A673 (cell line): ENCODE data around the gene CUX1. TPM values are rescaled to one million over a fixed set of nuclear protein-coding genes. Genes with fewer than 3 reads are reported as not detected.

ENCODE experiments used
- BruUV-seq: library from RNA; stranded (reverse); fragments of 400-500 nt; replicated peaks from 2 replicates; lab custom pipeline; 2021; lab: Mats Ljungman, UMichigan
- CTCF ChIA-PET: fragments of 300-600 bp; sonication (Branson Sonifier 250); formaldehyde crosslinking; loops from one replicate; lab custom pipeline; 2022; ENCODE audit warnings: antibody characterized with exemption; lab: Charles Lee
- POLR2A ChIA-PET: fragments of 300-600 bp; sonication (Branson Sonifier 250); formaldehyde crosslinking; loops from one replicate; lab custom pipeline; 2022; ENCODE audit warnings: antibody characterized with exemption; ENCODE audit not compliant: low non-redundant PET; lab: Charles Lee
- DNase-seq: peaks from one replicate; pipeline ENCODE4 v3.0.0-alpha.2; 2015; ENCODE audit warnings: low spot score
- H3K27ac ChIP-seq: fragments of 200-600 bp; sonication (generic); 2 replicates; pipeline ENCODE4 v1.5.1; 2016; ENCODE audit warnings: mixed run types, low read depth, mild to moderate bottlenecking, mixed read lengths, antibody characterized with exemption, low read length; ENCODE audit not compliant: poor library complexity, severe bottlenecking
- H3K27me3 ChIP-seq: fragments of 200-600 bp; sonication (generic); replicated peaks from 2 replicates; pipeline ENCODE4 v1.6.1; 2017; ENCODE audit warnings: mixed run types, low read depth, mild to moderate bottlenecking, mixed read lengths, antibody characterized with exemption, low read length; ENCODE audit not compliant: insufficient read depth, poor library complexity
- H3K36me3 ChIP-seq: fragments of 200-600 bp; sonication (generic); 2 replicates; pipeline ENCODE4 v1.6.1; 2016; ENCODE audit warnings: mixed run types, mild to moderate bottlenecking, mixed read lengths, antibody characterized with exemption, low read length; ENCODE audit not compliant: insufficient read depth, poor library complexity, severe bottlenecking
- H3K4me1 ChIP-seq: fragments of 200-600 bp; sonication (generic); 2 replicates; pipeline ENCODE4 v1.6.1; 2017; ENCODE audit warnings: mixed run types, mild to moderate bottlenecking, mixed read lengths, antibody characterized with exemption, low read length; ENCODE audit not compliant: insufficient read depth, poor library complexity, severe bottlenecking
- H3K4me3 ChIP-seq: fragments of 200-600 bp; sonication (generic); 2 replicates; pipeline ENCODE4 v1.5.1; 2016; ENCODE audit warnings: low read depth, mixed run types, mild to moderate bottlenecking, mixed read lengths, low read length; ENCODE audit not compliant: poor library complexity, severe bottlenecking
- H3K9me3 ChIP-seq: fragments of 200-600 bp; sonication (generic); 2 replicates; pipeline ENCODE4 v1.6.1; 2016; ENCODE audit warnings: mixed run types, low read depth, mild to moderate bottlenecking, mixed read lengths, antibody characterized with exemption, low read length; ENCODE audit not compliant: poor library complexity, severe bottlenecking
- EZH2 ChIP-seq: fragments of 200-600 bp; sonication (generic); IDR thresholded peaks from 2 replicates; pipeline ENCODE4 v1.6.1; 2017; ENCODE audit warnings: borderline replicate concordance, low read depth, mild to moderate bottlenecking, mixed read lengths, antibody characterized with exemption, low read length; ENCODE audit not compliant: poor library complexity, severe bottlenecking
- intact Hi-C: fragments of 100-400 bp; cut with micrococcal nuclease; formaldehyde crosslinking; loops from one replicate; pipeline ENCODE4 v1.10.0; 2022; ENCODE audit not compliant: unreplicated experiment
- total RNA-seq: library from RNA; stranded (reverse); gene quantifications from 2 replicates; pipeline ENCODE4 v1.2.3, GENCODE V29; 2021
- TF ChIP-seq, protein P1 (sequence below): fragments of 300-800, 200-600 bp; sonication (generic); conservative IDR thresholded peaks from 2 replicates; pipeline ENCODE4 v1.5.1; 2017; ENCODE audit warnings: low read depth, mild to moderate bottlenecking, antibody characterized with exemption, low read length, moderate library complexity, mixed read lengths

CUX1 gene
- total RNA-seq, 1 experiment from 2014 or later: 49.4 TPM

DNA sequence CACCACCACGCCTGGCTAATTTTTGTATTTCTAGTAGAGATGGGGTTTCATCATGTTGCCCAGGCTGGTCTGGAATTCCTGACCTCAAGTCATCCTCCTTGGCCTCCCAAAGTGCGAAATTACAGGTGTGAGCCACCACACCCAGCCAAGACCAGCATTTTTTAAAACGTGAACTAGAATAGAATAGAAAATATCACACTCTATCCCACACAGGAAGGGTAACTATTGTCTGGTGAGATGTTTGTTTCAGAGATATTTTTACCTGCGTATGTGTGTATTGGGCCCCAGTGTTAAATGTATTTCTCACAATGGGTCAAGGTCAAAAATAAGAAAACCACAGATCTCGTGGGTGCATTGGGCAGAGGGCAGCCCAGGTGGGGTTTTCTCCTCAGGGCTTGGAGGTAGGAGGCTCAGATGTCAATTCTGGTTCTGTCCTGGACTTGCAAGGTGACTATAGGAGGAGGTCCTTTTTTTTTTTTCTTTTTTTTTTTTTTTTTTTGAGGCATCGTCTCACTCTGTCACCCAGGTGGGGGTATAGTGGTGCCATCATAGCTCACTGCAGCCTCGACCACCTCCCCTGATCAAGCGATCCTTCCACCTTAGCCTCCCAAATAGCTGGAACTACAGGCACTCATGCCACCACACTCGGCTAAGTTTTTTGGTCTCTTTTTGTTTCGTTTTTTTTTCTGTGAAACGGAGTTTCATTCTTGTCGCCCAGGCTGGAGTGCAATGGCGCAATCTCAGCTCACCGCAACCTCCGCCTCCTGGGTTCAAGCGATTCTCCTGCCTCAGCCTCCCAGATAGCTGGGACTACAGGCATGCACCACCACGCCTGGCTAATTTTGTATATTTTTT is 488.2 kb downstream of the CUX1 start:
- H3K36me3 ChIP-seq: no peaks in the 10 kb centered on the region
- TF ChIP-seq, protein P1, sequence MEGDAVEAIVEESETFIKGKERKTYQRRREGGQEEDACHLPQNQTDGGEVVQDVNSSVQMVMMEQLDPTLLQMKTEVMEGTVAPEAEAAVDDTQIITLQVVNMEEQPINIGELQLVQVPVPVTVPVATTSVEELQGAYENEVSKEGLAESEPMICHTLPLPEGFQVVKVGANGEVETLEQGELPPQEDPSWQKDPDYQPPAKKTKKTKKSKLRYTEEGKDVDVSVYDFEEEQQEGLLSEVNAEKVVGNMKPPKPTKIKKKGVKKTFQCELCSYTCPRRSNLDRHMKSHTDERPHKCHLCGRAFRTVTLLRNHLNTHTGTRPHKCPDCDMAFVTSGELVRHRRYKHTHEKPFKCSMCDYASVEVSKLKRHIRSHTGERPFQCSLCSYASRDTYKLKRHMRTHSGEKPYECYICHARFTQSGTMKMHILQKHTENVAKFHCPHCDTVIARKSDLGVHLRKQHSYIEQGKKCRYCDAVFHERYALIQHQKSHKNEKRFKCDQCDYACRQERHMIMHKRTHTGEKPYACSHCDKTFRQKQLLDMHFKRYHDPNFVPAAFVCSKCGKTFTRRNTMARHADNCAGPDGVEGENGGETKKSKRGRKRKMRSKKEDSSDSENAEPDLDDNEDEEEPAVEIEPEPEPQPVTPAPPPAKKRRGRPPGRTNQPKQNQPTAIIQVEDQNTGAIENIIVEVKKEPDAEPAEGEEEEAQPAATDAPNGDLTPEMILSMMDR: no peak
- TF ChIP-seq EZH2: no peak
- CTCF ChIA-PET: no interaction called here
- no TSS peak for BruUV-seq
- no peaks in the 10 kb centered on the region for H3K4me1 ChIP-seq
- no peak for DNase-seq
- H3K9me3 ChIP-seq: no peaks in the 10 kb centered on the region
- POLR2A ChIA-PET: no interaction called here
- no peak overlapping the region for H3K27ac ChIP-seq
- H3K4me3 ChIP-seq: no peak overlapping the region
- no peaks in the 10 kb centered on the region for H3K27me3 ChIP-seq
- intact Hi-C loops: no loop called here

DNA sequence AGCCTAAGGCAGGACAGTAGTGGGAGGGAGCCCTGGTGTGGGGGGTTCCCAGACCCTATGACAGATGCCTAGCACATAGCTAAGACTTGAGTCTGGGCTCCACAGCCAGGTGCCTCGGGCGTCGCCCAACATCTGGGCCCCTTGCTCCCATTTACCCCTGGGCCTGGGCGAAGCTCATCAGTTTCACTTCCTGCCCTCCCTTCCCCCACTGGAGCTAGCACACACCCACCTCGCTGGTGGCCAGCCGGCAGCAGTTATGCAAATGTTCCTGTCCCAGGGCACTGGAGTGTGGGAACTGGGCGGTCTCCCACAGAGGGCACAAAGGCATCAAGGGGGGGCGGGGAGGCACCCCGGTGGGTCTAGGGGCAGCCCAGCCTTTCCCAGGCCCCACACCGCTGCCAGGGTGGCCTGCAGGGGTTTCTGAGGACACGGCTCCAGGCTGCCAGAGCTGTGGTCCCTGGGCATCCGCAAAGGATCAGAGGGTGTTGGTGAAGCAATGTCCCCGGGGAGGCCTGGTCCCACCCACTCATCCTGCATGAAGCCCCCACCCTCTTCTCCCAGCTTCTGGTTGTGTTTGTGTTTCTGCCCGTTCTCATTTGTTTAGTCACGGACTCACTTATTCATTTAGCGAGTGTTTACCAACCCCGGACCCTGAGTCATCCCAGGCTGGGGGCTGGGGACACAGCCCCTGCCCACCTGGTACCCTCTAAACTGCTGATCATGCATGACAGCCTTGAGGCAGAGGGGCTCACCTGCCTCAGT is 489.7 kb downstream of the CUX1 start:
- Histone ChIP-seq H3K27me3 (no peaks in the 10 kb centered on the region), H3K9me3 (no peaks in the 10 kb centered on the region), H3K4me1 (no peaks in the 10 kb centered on the region), H3K4me3 (no peak overlapping the region), H3K36me3 (no peaks in the 10 kb centered on the region), H3K27ac (no peak overlapping the region)
- no TSS peak for BruUV-seq
- CTCF ChIA-PET: interaction anchor here (0.6 kb wide), 1 partner anchor 83 kb away, joined by 3 read pairs; no protein-coding TSS in a partner anchor
- POLR2A ChIA-PET: no interaction called here
- DNase-seq: no peak
- intact Hi-C loops: no loop called here
- TF ChIP-seq EZH2: no peak
- TF ChIP-seq, protein P1: no peak

DNA sequence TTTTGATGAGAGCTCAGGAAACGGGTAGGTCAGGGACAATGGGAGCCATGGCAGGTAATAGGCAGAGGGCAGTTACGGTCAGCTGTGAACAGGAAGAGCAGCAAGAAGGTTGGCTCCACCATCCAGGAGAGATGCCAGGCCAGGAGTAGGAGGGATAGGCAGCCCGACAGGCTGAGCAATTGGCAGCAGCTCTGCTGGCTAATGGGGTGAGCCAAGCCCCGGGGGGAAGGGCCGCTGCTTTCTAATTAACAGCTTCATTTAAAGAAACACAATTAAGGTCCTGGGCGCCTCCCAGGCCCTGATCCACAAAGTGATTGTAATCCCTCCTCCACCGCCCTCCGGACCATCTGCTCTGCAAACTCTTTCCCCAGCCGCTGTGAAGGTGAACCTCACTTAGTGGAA is 493.0 kb downstream of the CUX1 start:
- DNase-seq: no peak
- TF ChIP-seq, protein P1: no peak
- no peak for TF ChIP-seq EZH2
- H3K27me3 ChIP-seq: no peaks in the 10 kb centered on the region
- CTCF ChIA-PET: no interaction called here
- H3K36me3 ChIP-seq: no peaks in the 10 kb centered on the region
- H3K9me3 ChIP-seq: no peaks in the 10 kb centered on the region
- POLR2A ChIA-PET: no interaction called here
- no peak overlapping the region for H3K4me3 ChIP-seq
- BruUV-seq: no TSS peak
- no peaks in the 10 kb centered on the region for H3K4me1 ChIP-seq
- no peak overlapping the region for H3K27ac ChIP-seq
- intact Hi-C loops: no loop called here
